NCI-H2196 (cell line): ENCODE data around the gene CCDC81.
"Not testable (repeated sequence)": the region's sequence is repeated elsewhere in the genome, so short reads cannot be mapped to it uniquely, and the experiment has no call there.

Experiments used
- DNase-seq: peaks from one replicate; lab custom pipeline; 2025; ENCODE audit not compliant: unreplicated experiment; lab: John Stamatoyannopoulos, UW

The CCDC81 gene

GRCh38 chr11:86374586-86374985 lies at the start of gene CCDC81:
CCDC81 (plus strand) TSS chr11:86374887; CDS start chr11:86375164, 277 bp downstream.
- DNase-seq, result no peak

GRCh38 chr11:86335131-86335767 lies 39.4 kb upstream of the CCDC81 start:
- DNase-seq, result no peak

- DNase-seq, result no peak
Observed at GRCh38 chr11:86337227-86337626, 37.5 kb upstream of the CCDC81 start.

- DNase-seq, result no peak
Observed at GRCh38 chr11:86341382-86341781, 33.3 kb upstream of the CCDC81 start.

- no peak for DNase-seq
Observed at GRCh38 chr11:86346513-86346912, 28.2 kb upstream of the CCDC81 start.

GRCh38 chr11:86355256-86355655 lies 19.4 kb upstream of the CCDC81 start:
- DNase-seq, result no peak

- DNase-seq, result not testable (repeated sequence)
Observed at GRCh38 chr11:86357412-86357811, 17.3 kb upstream of the CCDC81 start.

GRCh38 chr11:86358720-86359119 lies 16.0 kb upstream of the CCDC81 start:
- DNase-seq, result no peak

- DNase-seq, result no peak
Observed at GRCh38 chr11:86360775-86361395, 13.8 kb upstream of the CCDC81 start.

- DNase-seq, result no peak
Observed at GRCh38 chr11:86363424-86363823, 11.3 kb upstream of the CCDC81 start.

- DNase-seq, result no peak
Observed at GRCh38 chr11:86365546-86365945, 9.1 kb upstream of the CCDC81 start.

- no peak for DNase-seq
Observed at GRCh38 chr11:86369668-86370067, 5.0 kb upstream of the CCDC81 start.

- DNase-seq, result no peak
Observed at GRCh38 chr11:86370171-86370570, 4.5 kb upstream of the CCDC81 start.

- no peak for DNase-seq
Observed at GRCh38 chr11:86370922-86371594, 3.6 kb upstream of the CCDC81 start.

GRCh38 chr11:86372041-86372440 lies 2.6 kb upstream of the CCDC81 start:
- DNase-seq, result no peak

- DNase-seq, result no peak
Observed at GRCh38 chr11:86372586-86372985, 2.1 kb upstream of the CCDC81 start.

GRCh38 chr11:86374069-86374468 lies 618 bp upstream of the CCDC81 start:
- DNase-seq, result no peak

GRCh38 chr11:86377972-86378371 lies 3.3 kb downstream of the CCDC81 start:
- DNase-seq, result no peak

GRCh38 chr11:86380295-86381059 lies 5.8 kb downstream of the CCDC81 start:
- no peak for DNase-seq

- no peak for DNase-seq
Observed at GRCh38 chr11:86383041-86383955, 8.6 kb downstream of the CCDC81 start.

- no peak for DNase-seq
Observed at GRCh38 chr11:86386283-86386682, 11.6 kb downstream of the CCDC81 start.
